Activated CD4-positive, alpha-beta T cell treated with anti-CD3 and anti-CD28 coated beads for 24 hours (primary cell): ENCODE measurements around the gene PAX5.

ENCODE experiments used
- DNase-seq, 2 donors: peaks; one replicate each; pipeline ENCODE4 v3.0.0-alpha.2; 2020; ENCODE audit warnings: low read depth in 2 of 2

PAX5 gene

GRCh38 chr9:37037503-37038301 is 3.6 kb upstream of the PAX5 start:
- DNase-seq, result no peak

GRCh38 chr9:37036776-37037502 is 2.9 kb upstream of the PAX5 start:
- no peak for DNase-seq

GRCh38 chr9:37036371-37036775 is 2.3 kb upstream of the PAX5 start:
- DNase-seq, result no peak

GRCh38 chr9:37035648-37036370 is 1.7 kb upstream of the PAX5 start:
- no peak for DNase-seq

- DNase-seq, result no peak
Measured at GRCh38 chr9:37034938-37035647, 1.0 kb upstream of the PAX5 start.

- no peak for DNase-seq
Measured at GRCh38 chr9:37034305-37034937, 353 bp upstream of the PAX5 start.

- no peak for DNase-seq
Measured at GRCh38 chr9:37033141-37033540, 927 bp downstream of the PAX5 start.

- DNase-seq, result no peak
Measured at GRCh38 chr9:37032713-37033112, 1.4 kb downstream of the PAX5 start.

GRCh38 chr9:37031902-37032301 is 2.2 kb downstream of the PAX5 start:
- no peak for DNase-seq

- DNase-seq, result no peak
Measured at GRCh38 chr9:37031081-37031480, 3.0 kb downstream of the PAX5 start.

- DNase-seq, result no peak
Measured at GRCh38 chr9:37030611-37030939, 3.5 kb downstream of the PAX5 start.

- no peak for DNase-seq
Measured at GRCh38 chr9:37029776-37030610, 4.1 kb downstream of the PAX5 start.

GRCh38 chr9:37029304-37029775 is 4.7 kb downstream of the PAX5 start:
- no peak for DNase-seq

- DNase-seq, result no peak
Measured at GRCh38 chr9:37028420-37029031, 5.5 kb downstream of the PAX5 start.

- DNase-seq, result peak; percentile 80 to 89
Measured at GRCh38 chr9:37027582-37028419, 6.3 kb downstream of the PAX5 start.

GRCh38 chr9:37026931-37027581 is 7.0 kb downstream of the PAX5 start:
- DNase-seq, result no peak

- no peak for DNase-seq
Measured at GRCh38 chr9:37026113-37026930, 7.7 kb downstream of the PAX5 start.

- DNase-seq, result no peak
Measured at GRCh38 chr9:37025823-37026112, 8.3 kb downstream of the PAX5 start.
